Measurements from ENCODE around the gene ZNF584. TPM values are rescaled to one million over a fixed set of nuclear protein-coding genes. Genes with fewer than 3 reads are reported as not detected.
A peak's percentile ranks its signal among the peaks of the same experiment; 100 is the strongest.

The ZNF584 gene
- total RNA-seq, 2 experiments from 2014 or later: 9.8 to 10.4 TPM

- BruUV-seq (replicated peaks): TSS peak; percentile 55
- H3K9me3 ChIP-seq (ENCODE audit: low read length): no peaks in the 10 kb centered on the region
- no peaks in the 10 kb centered on the region for H4K20me1 ChIP-seq (ENCODE audit: insufficient read depth, low read length)
- H3K79me2 ChIP-seq (ENCODE audit: insufficient read depth, low read depth, low read length): no peaks in the 10 kb centered on the region; the same call in 1 of the 2 replicates
- no peak for DNase-seq (ENCODE audit: low spot score)
- H3K4me2 ChIP-seq (ENCODE audit: low read length): peak overlapping the region; percentile 91
- ChIA-PET POLR2A (interaction anchor here (0.8 to 1.5 kb wide), 2 partner anchors 18 to 32 kb away, joined by 4 to 6 read pairs; partner anchors contain the start of gene ZNF497), CTCF (ENCODE audit: unreplicated experiment) (no interaction called here)
- H3K9me2 ChIP-seq (ENCODE audit: insufficient read depth, low read length): no peaks in the 10 kb centered on the region
- no peaks in the 10 kb centered on the region for H3K36me3 ChIP-seq (ENCODE audit: insufficient read depth, low read length)
- H3K27ac ChIP-seq (ENCODE audit: low read depth, low read length, poor library complexity, severe bottlenecking): peak overlapping the region; percentile 56
- intact Hi-C loops (cut with micrococcal nuclease; ENCODE audit: unreplicated experiment): loop anchor here (2.0 kb wide), 1 partner anchor 53 kb away; the partner anchor contains the start of gene ZSCAN22
- peak overlapping the region; percentile 71 for H3K4me3 ChIP-seq (ENCODE audit: low read depth, low read length, poor library complexity, severe bottlenecking)
- TF ChIP-seq CTCF (conservative IDR thresholded peaks at IDR 0.05; ENCODE audit: low read length): 0 out of 2 replicates have a peak, but pooled peaks have one; percentile 23
- no peak for TF ChIP-seq EZH2phosphoT487 (IDR thresholded peaks at IDR 0.05; ENCODE audit: borderline replicate concordance, low read depth, low read length)
- peak overlapping the region; percentile 47 for H2AFZ ChIP-seq (ENCODE audit: low read length)
- H3K4me1 ChIP-seq (ENCODE audit: insufficient read depth, low read length, poor library complexity, severe bottlenecking): peaks cover 25% of the 10 kb centered on the region
These were observed 28.3 kb upstream of the ZNF584 start for GRCh38 chr19:58380037-58380661.

GRCh38 chr19:58380662-58381459 lies 27.6 kb upstream of the ZNF584 start, which contains the start of gene ZNF837:
TSS of gene ZNF837 (minus strand) at chr19:58381030. CDS start at chr19:58369332, 11,698 bp downstream.
- Histone ChIP-seq H3K9me3 (ENCODE audit: low read length) (no peaks in the 10 kb centered on the region), H3K9me2 (ENCODE audit: insufficient read depth, low read length) (no peaks in the 10 kb centered on the region), H2AFZ (ENCODE audit: low read length) (peak within 1 kb of the TSS; percentile 47), H4K20me1 (ENCODE audit: insufficient read depth, low read length) (no peaks in the 10 kb centered on the region), H3K27ac (ENCODE audit: low read depth, low read length, poor library complexity, severe bottlenecking) (peak within 1 kb of the TSS; percentile 56), H3K4me2 (ENCODE audit: low read length) (peak within 1 kb of the TSS; percentile 91), H3K4me1 (ENCODE audit: insufficient read depth, low read length, poor library complexity, severe bottlenecking) (peaks cover 31% of the 10 kb centered on the region), H3K4me3 (ENCODE audit: low read depth, low read length, poor library complexity, severe bottlenecking) (peak within 1 kb of the TSS; percentile 71), H3K36me3 (ENCODE audit: insufficient read depth, low read length) (no peaks in the 10 kb centered on the region), H3K79me2 (ENCODE audit: insufficient read depth, low read depth, low read length) (no peaks in the 10 kb centered on the region; the same call in 1 of the 2 replicates)
- POLR2A ChIA-PET: interaction anchor here (0.8 to 1.5 kb wide), 3 partner anchors 18 to 145 kb away, joined by 3 to 6 read pairs (median 4); partner anchors contain the start of gene ZNF497
- CTCF ChIA-PET (ENCODE audit: unreplicated experiment): no interaction called here
- peak; percentile 100 for DNase-seq (ENCODE audit: low spot score)
- intact Hi-C loops (cut with micrococcal nuclease; ENCODE audit: unreplicated experiment): loop anchor here (1.0 to 2.0 kb wide), 4 partner anchors 19 to 198 kb away; partner anchors contain the start of genes ERVK3-1, ZNF274, ZNF497 and ZSCAN22
- TF ChIP-seq CTCF (conservative IDR thresholded peaks at IDR 0.05; ENCODE audit: low read length): 0 out of 2 replicates have a peak, but pooled peaks have one; percentile 1
- TF ChIP-seq EZH2phosphoT487 (IDR thresholded peaks at IDR 0.05; ENCODE audit: borderline replicate concordance, low read depth, low read length): no peak
- BruUV-seq (replicated peaks): no TSS peak

Measured in OCI-LY7 (cell line).